Coronary artery (tissue), 2 donors: ENCODE data around the gene ZNF37A.
"Not testable (repeated sequence)": the region's sequence is repeated elsewhere in the genome, so short reads cannot be mapped to it uniquely, and the experiment has no call there.

Source experiments
- DNase-seq: peaks from one replicate; pipeline ENCODE4 v3.0.0-alpha.2; 2017; ENCODE audit warnings: low spot score
- H3K27ac ChIP-seq, 2 donors: fragments of 200-600 bp; sonication (generic); one replicate each; pipeline ENCODE4 v1.5.1; 2016 to 2019
- H3K4me3 ChIP-seq: fragments of 200-600 bp; sonication (generic); 2 replicates; pipeline ENCODE4 v1.5.1; 2016; ENCODE audit warnings: mild to moderate bottlenecking, moderate library complexity
- CTCF ChIP-seq: fragments of 200-600 bp; sonication (generic); IDR thresholded peaks from one replicate; pipeline ENCODE4 v1.5.1; 2019; ENCODE audit warnings: antibody characterized with exemption

ZNF37A gene

GRCh38 chr10:38094158-38094926 lies at the start of gene ZNF37A:
TSS of gene ZNF37A (plus strand) at chr10:38094337. CDS start at chr10:38096618, 2,281 bp downstream.
- no peak for TF ChIP-seq CTCF
- DNase-seq, result peak; percentile 95

GRCh38 chr10:38045129-38045528 lies 49.0 kb upstream of the ZNF37A start:
- no peak for TF ChIP-seq CTCF
- no peak for DNase-seq
- Histone ChIP-seq H3K27ac (no peak overlapping the region), H3K4me3 (no peak overlapping the region)

More at GRCh38 chr10:38094158-38094926, at the start of gene ZNF37A:
- Histone ChIP-seq H3K27ac (peak within 1 kb of the TSS; percentile 88 to 92), H3K4me3 (peak within 1 kb of the TSS; percentile 98)

GRCh38 chr10:38047666-38048065 lies 46.5 kb upstream of the ZNF37A start:
- no peak for DNase-seq
- TF ChIP-seq CTCF, result no peak
- Histone ChIP-seq H3K27ac (no peak overlapping the region), H3K4me3 (no peak overlapping the region)

- Histone ChIP-seq H3K27ac (no peak overlapping the region), H3K4me3 (no peak overlapping the region)
- no peak for DNase-seq
- TF ChIP-seq CTCF, result no peak
These were observed 43.9 kb upstream of the ZNF37A start for GRCh38 chr10:38050212-38050611.

- TF ChIP-seq CTCF, result no peak
- Histone ChIP-seq H3K27ac (no peak overlapping the region), H3K4me3 (no peak overlapping the region)
- DNase-seq, result no peak
These were observed 39.8 kb upstream of the ZNF37A start for GRCh38 chr10:38054361-38054797.

GRCh38 chr10:38055274-38055894 lies 38.8 kb upstream of the ZNF37A start:
- H3K4me3 ChIP-seq, result peak overlapping the region; percentile 20
- not testable (repeated sequence) for H3K27ac ChIP-seq, DNase-seq

- DNase-seq, H3K27ac ChIP-seq, H3K4me3 ChIP-seq: not testable (repeated sequence)
These were observed 24.5 kb upstream of the ZNF37A start for GRCh38 chr10:38069663-38070062.

- H3K4me3 ChIP-seq, result no peak overlapping the region
- no peak for TF ChIP-seq CTCF
These were observed 23.6 kb upstream of the ZNF37A start for GRCh38 chr10:38070501-38070900.

More at GRCh38 chr10:38070501-38070900, 23.6 kb upstream of the ZNF37A start:
- H3K27ac ChIP-seq, result no peak overlapping the region
- DNase-seq, result no peak
